GM12872 (cell line): Measurements from ENCODE around the gene ABLIM2.

Experiments used
- TF ChIP-seq, protein P1 (sequence below): IDR thresholded peaks from 3 replicates; pipeline ENCODE4 v1.5.1; 2011; ENCODE audit warnings: low read depth, mild to moderate bottlenecking, low read length, moderate library complexity; ENCODE audit not compliant: insufficient read depth

The ABLIM2 gene

DNA sequence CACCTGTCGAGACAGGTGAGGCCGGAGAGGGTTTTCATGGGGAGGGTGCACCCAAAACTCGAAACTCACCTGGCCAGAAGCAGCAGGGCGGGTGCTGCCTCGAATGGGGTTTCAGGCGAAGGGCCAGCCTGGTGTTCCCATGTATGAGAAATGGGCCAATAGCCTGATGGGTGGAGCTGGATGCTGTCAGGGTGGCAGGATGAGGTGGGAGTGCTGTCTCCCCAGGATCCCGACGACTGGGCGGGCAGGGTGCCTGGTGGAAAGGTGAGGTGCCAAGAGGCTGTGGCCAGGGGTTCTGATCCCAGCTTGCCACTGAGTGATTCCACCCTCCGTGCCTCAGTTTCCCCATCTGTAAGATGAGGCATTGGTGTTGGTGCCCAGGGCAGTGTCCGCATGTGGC, 23.7 kb upstream of the ABLIM2 start:
- TF ChIP-seq, protein P1, sequence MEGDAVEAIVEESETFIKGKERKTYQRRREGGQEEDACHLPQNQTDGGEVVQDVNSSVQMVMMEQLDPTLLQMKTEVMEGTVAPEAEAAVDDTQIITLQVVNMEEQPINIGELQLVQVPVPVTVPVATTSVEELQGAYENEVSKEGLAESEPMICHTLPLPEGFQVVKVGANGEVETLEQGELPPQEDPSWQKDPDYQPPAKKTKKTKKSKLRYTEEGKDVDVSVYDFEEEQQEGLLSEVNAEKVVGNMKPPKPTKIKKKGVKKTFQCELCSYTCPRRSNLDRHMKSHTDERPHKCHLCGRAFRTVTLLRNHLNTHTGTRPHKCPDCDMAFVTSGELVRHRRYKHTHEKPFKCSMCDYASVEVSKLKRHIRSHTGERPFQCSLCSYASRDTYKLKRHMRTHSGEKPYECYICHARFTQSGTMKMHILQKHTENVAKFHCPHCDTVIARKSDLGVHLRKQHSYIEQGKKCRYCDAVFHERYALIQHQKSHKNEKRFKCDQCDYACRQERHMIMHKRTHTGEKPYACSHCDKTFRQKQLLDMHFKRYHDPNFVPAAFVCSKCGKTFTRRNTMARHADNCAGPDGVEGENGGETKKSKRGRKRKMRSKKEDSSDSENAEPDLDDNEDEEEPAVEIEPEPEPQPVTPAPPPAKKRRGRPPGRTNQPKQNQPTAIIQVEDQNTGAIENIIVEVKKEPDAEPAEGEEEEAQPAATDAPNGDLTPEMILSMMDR: no peak

DNA sequence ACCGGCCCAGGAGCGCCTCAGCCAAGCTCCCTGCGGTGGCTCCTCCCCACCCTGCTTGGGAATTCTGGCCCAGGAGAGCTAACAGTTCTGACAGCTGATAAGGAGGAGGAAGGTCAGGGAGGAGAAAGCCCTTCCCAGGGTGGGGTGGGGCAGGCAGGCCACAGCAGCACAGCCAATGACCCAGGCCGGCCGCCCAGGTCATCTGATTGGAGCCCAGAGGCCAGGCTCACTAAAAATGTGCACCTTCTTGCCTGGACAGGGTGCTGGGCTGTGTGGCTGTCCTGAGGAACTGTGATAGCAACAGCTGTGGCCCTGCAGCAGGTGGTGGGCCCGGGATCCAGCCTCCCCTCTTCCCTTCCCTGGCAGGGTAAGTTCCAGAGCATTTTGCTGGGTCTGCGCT, 23.2 kb upstream of the ABLIM2 start:
- TF ChIP-seq, protein P1: no peak

DNA sequence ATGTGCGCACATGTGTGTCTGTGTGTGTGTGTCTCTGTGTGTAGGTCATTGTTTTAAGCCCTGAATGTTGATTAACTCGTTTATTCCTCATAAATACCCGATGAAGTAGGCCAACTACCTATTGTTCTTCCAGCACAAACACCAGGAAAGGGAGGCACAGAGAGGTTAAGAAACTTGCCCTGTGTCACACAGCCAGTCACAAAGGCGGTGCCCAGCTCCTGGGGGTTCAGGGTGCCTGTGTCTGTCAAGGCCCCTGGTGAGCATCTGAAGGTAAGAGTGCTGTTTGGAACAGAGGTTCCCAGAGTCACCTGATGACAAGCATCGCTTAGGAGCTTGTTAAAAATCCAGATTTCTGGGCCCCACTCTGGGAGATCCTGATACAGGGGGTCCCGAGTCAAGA, 22.5 kb upstream of the ABLIM2 start:
- TF ChIP-seq, protein P1: no peak

DNA sequence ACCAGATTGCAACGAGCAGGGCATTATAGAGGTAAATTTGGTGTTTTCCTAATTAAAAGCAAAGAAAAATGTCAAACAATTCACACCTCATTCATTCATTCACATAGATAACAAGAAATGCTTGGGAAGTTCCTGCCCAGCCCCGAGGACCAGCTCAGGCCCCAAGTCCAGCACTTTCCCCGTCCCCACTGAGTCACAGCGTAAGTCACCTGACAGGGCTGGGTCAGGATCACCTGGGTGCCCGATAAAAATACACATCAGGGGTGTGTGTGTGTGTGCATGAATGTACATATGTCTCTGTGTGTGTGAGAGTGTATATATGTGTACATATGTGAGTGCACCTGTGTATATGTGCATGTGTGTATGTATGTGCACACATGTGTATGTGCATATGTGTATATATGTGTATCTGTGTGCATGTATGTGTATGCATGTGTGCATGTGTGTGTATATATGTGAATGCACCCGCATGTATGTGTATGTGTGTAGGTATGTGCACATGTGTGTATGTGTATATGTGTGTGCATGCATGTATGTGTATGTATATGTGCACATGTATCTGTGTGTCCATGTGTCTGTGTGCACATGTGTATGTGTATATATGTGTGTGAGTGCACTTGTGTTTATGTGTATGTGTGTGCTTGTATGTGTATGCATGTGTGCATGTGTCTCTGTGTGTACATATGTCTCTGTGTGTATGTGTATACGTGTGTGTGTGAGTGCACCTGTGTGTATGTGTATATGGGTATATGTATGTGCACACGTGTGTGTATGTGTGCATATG, 21.9 kb upstream of the ABLIM2 start:
- TF ChIP-seq, protein P1: no peak

DNA sequence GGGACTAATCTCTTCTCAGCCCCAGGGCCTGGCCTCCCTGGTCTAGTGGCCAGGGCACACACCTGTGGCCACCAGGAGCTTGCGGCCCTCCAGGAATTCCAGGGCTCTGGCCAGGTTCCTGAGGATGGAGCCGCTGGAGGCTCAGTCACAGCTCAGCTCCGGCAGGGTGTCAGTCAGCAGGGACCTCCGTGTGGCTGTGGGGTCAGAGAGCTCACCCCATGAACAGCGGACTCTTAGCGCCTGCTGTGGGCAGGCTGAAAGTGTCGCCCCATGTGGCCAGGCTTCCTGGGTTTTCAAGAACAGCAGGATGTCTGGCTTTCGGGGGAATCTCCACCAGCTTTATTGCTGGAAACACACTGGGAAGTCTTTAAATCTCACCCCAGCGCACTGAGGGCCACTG, 21.2 kb upstream of the ABLIM2 start:
- TF ChIP-seq, protein P1: no peak

DNA sequence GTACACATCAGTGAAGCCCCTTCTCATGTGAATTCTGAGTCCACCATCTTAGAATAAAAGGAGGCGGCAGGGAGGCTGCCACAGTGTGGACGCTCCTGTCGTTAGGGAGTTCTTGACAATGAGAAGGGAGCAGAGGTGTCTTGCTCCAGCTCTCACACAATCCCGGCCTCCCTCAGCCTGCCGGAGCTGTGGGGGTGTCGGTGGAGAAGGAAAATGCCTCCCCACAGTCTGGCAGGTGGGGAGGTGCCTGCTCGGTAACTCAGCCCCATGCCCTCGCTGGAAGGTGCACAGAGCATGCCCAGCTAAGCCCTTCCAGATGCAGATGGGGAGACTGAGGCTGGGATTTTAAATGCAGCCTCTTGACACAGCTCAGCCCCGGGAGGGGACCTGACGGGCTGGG, 20.5 kb upstream of the ABLIM2 start:
- TF ChIP-seq, protein P1: no peak

DNA sequence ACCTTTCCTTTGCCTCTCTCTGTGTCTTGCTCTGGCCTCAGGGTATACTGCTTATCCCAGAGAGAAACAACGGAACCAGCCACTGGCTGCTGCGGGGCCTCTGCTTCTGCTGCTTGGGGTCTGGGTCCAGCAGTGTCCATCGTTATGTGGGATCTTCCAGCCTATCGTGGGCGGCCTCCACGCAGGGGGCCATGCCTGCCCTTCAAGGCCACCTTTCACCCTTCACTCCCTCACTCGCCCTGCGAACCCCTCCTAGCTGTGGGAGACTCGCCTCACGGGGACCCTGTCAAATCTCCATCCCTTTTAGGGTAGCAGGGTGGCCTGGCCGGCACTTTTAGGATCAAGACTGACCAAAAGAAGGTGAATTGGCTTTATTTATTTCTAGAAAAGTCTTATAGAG, 19.3 kb upstream of the ABLIM2 start:
- TF ChIP-seq, protein P1: no peak
